T-helper 1 cell treated with Interleukin-12 subunit alpha and Interleukin-12 subunit beta and Interleukin-4 antibody, amounts not matched to agents 30 μg/mL and 1 μg/mL, for 36 hours (primary cell): ENCODE data around the gene PCDHA6.
"Not testable (repeated sequence)": the region's sequence is repeated elsewhere in the genome, so short reads cannot be mapped to it uniquely, and the experiment has no call there.

Experiments
- H3K27ac Mint-ChIP-seq: one replicate; pipeline ENCODE4 v1.8.0; 2021; ENCODE audit warnings: mild to moderate bottlenecking, mixed read lengths
- H3K27me3 Mint-ChIP-seq: one replicate; pipeline ENCODE4 v1.8.0; 2021; ENCODE audit warnings: low read depth, mixed read lengths
- H3K36me3 Mint-ChIP-seq: one replicate; pipeline ENCODE4 v1.8.0; 2021; ENCODE audit warnings: low read depth, mixed read lengths
- H3K4me1 Mint-ChIP-seq: one replicate; pipeline ENCODE4 v1.8.0; 2021; ENCODE audit warnings: low read depth, mixed read lengths
- H3K4me3 Mint-ChIP-seq: one replicate; pipeline ENCODE4 v1.8.0; 2021; ENCODE audit warnings: mild to moderate bottlenecking, moderate library complexity, mixed read lengths
- H3K9me3 Mint-ChIP-seq: one replicate; pipeline ENCODE4 v1.8.0; 2021; ENCODE audit warnings: mixed read lengths

Gene PCDHA6

DNA sequence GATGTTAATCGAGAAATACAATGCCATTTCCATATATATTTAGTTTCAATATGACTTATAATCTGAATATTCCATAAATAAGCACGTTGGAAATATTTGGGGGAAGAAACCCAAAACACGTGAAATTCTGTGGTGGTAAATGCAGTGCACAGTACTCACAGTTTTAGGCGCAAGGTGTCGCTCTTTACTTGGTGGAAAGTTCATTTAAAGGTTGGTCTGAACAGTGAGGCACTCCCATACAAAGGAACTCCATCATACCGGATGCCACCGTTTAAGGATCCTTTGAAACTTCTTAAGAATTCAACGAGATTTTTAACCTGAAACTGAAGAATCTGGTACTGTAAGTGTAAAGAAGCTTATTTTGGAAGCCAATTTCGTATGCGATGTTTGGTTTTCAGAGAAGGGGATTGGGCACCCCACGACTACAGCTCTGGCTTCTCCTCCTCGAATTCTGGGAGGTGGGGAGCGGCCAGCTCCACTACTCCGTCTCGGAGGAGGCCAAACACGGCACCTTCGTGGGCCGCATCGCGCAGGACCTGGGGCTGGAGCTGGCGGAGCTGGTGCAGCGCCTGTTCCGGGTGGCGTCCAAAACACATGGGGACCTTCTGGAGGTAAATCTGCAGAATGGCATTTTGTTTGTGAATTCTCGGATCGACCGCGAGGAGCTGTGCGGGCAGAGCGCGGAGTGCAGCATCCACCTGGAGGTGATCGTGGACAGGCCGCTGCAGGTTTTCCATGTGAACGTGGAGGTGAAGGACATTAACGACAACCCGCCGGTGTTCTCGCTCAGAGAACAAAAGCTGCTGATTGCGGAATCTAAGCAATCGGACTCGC is 41.2 kb downstream of the PCDHA6 start, which contains the start of gene PCDHA11:
Gene PCDHA11 (plus strand): TSS at position 237 of the 834 bp plus-strand sequence. CDS start 147 bp downstream, at position 384.
- H3K4me1 Mint-ChIP-seq = no peaks in the 10 kb centered on the region
- no peak within 1 kb of the TSS for H3K4me3 Mint-ChIP-seq
- H3K36me3 Mint-ChIP-seq = no peaks in the 10 kb centered on the region
- H3K27ac Mint-ChIP-seq = no peak within 1 kb of the TSS
- H3K9me3 Mint-ChIP-seq = peaks cover 21% of the 10 kb centered on the region
- H3K27me3 Mint-ChIP-seq = no peaks in the 10 kb centered on the region

DNA sequence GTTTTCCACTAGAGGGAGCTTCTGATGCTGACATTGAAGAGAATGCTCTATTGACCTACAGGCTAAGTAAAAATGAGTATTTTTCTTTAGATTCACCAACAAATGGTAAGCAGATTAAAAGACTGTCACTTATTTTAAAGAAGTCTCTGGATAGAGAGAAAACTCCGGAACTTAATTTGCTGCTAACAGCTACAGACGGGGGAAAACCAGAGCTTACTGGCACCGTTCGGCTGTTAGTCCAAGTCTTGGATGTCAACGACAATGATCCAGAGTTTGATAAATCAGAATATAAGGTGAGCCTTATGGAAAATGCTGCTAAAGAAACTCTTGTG is 41.8 kb downstream of the PCDHA6 start:
- Mint-ChIP-seq H3K4me3 (no peak overlapping the region), H3K9me3 (peaks cover 22% of the 10 kb centered on the region), H3K4me1 (no peaks in the 10 kb centered on the region), H3K27ac (no peak overlapping the region), H3K27me3 (no peaks in the 10 kb centered on the region), H3K36me3 (peaks cover 1% of the 10 kb centered on the region)

DNA sequence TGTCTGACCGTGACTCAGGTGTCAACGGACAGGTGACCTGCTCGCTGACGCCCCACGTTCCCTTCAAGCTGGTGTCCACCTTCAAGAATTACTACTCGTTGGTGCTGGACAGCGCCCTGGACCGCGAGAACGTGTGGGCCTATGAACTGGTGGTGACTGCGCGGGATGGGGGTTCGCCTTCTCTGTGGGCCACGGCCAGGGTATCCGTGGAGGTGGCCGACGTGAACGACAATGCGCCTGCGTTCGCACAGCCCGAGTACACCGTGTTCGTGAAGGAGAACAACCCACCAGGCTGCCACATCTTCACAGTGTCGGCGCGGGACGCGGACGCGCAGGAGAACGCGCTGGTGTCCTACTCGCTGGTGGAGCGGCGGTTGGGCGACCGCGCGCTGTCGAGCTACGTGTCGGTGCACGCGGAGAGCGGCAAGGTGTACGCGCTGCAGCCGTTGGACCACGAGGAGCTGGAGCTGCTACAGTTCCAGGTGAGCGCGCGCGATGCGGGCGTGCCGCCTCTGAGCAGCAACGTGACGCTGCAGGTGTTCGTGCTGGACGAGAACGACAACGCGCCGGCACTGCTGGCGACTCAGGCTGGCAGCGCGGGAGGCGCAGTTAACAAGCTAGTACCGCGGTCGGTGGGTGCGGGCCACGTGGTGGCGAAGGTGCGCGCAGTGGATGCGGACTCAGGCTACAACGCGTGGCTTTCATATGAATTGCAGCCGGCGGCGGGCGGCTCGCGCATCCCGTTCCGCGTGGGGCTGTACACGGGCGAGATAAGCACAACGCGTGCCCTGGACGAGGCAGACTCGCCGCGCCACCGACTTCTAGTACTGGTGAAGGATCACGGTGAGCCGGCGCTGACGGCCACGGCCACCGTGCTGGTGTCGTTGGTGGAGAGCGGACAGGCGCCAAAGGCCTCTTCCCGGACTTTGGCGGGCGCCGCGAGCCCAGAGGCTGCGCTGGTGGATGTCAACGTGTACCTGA is 42.8 kb downstream of the PCDHA6 start:
- Mint-ChIP-seq H3K27ac (no peak overlapping the region), H3K4me1 (no peaks in the 10 kb centered on the region), H3K27me3 (no peaks in the 10 kb centered on the region), H3K4me3 (no peak overlapping the region), H3K9me3 (peaks cover 22% of the 10 kb centered on the region), H3K36me3 (peaks cover 1% of the 10 kb centered on the region)

DNA sequence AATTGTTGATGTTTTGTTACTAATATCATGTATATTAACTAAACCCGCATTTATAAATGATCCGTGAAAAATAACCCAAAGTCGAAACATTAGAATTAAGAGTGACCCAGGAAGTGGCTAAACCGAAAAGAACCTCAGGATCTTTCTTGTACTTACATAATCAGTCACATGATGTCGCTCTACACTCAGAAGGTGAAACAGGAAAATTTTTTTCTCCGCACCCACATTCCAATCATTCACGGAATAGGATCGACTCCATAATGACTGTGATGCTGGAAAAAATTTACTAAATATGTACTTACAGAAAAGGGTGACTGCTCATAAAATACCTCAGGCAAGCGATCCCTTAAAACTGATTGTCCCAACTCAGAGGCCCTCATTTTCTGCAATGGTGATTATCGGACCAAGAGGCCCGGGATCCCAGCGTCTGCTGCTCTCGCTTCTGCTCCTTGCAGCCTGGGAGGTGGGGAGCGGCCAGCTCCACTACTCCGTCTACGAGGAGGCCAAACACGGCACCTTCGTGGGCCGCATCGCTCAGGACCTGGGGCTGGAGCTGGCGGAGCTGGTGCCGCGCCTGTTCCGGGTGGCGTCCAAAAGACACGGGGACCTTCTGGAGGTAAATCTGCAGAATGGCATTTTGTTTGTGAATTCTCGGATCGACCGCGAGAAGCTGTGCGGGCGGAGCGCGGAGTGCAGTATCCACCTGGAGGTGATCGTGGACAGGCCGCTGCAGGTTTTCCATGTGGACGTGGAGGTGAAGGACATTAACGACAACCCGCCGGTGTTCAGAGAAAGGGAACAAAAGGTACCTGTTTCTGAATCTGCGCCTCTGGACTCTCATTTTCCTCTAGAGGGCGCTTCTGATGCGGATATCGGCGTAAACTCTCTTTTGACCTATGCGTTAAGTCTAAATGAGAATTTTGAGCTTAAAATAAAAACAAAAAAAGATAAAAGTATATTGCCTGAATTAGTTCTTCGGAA is 47.6 kb downstream of the PCDHA6 start, which contains the start of gene PCDHA12:
Gene PCDHA12 (plus strand): TSS at position 224 of the 981 bp plus-strand sequence. CDS start 165 bp downstream, at position 389.
- H3K4me1 Mint-ChIP-seq = no peaks in the 10 kb centered on the region
- H3K4me3 Mint-ChIP-seq = no peak within 1 kb of the TSS
- peaks cover 22% of the 10 kb centered on the region for H3K9me3 Mint-ChIP-seq
- H3K27ac Mint-ChIP-seq = no peak within 1 kb of the TSS
- no peaks in the 10 kb centered on the region for H3K27me3 Mint-ChIP-seq
- H3K36me3 Mint-ChIP-seq = peaks cover 1% of the 10 kb centered on the region

DNA sequence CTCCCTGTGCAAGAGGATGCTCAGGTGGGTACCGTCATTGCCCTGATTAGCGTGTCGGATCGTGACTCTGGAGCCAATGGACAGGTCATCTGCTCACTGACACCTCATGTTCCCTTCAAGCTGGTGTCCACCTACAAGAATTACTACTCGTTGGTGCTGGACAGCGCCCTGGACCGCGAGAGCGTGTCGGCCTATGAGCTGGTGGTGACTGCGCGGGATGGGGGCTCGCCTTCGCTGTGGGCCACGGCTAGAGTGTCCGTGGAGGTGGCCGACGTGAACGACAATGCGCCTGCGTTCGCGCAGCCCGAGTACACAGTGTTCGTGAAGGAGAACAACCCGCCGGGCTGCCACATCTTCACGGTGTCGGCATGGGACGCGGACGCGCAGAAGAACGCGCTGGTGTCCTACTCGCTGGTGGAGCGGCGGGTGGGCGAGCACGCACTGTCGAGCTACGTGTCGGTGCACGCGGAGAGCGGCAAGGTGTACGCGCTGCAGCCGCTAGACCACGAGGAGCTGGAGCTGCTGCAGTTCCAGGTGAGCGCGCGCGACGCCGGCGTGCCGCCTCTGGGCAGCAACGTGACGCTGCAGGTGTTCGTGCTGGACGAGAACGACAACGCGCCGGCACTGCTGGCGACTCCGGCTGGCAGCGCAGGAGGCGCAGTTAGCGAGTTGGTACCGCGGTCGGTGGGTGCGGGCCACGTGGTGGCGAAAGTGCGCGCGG is 48.9 kb downstream of the PCDHA6 start:
- H3K4me3 Mint-ChIP-seq, H3K27me3 Mint-ChIP-seq, H3K4me1 Mint-ChIP-seq, H3K27ac Mint-ChIP-seq, H3K36me3 Mint-ChIP-seq: not testable (repeated sequence)
- peaks cover 33% of the 10 kb centered on the region for H3K9me3 Mint-ChIP-seq

DNA sequence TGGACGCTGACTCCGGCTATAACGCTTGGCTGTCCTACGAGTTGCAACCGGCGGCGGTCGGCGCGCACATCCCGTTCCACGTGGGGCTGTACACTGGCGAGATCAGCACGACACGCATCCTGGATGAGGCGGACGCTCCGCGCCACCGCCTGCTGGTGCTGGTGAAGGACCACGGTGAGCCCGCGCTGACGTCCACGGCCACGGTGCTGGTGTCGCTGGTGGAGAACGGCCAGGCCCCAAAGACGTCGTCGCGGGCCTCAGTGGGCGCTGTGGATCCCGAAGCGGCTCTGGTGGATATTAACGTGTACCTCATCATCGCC is 49.5 kb downstream of the PCDHA6 start:
- Mint-ChIP-seq H3K4me1 (no peaks in the 10 kb centered on the region), H3K27me3 (no peaks in the 10 kb centered on the region), H3K27ac (no peak overlapping the region), H3K36me3 (peaks cover 1% of the 10 kb centered on the region), H3K4me3 (no peak overlapping the region), H3K9me3 (peaks cover 30% of the 10 kb centered on the region)
